T-cell (primary cell): Measurements from ENCODE around the gene SRGAP2B. TPM values are rescaled to one million over a fixed set of nuclear protein-coding genes. Genes with fewer than 3 reads are reported as not detected.
"Not testable (repeated sequence)": the region's sequence is repeated elsewhere in the genome, so short reads cannot be mapped to it uniquely, and the experiment has no call there.

ENCODE experiments used
- ATAC-seq, 4 experiments: fragments of 200-7000 bp in 3 of 4; fragments of 150-1000 bp in 1 of 4; cut with Tn5 transposase; replicated peaks in 1 of 4; 1 replicate in 3 of 4; 2 replicates in 1 of 4; pipeline ENCODE4 v1.10.0; 2021; ENCODE audit warnings: moderate library complexity in 3 of 4, mild to moderate bottlenecking in 2 of 4, moderate number of reproducible peaks in 1 of 4
- CTCF ChIA-PET, 2 donors: fragments of 300-600 bp; sonication (Branson Sonifier 250); formaldehyde crosslinking; loops; one replicate each; lab custom pipeline; 2022; ENCODE audit warnings: antibody characterized with exemption in 2 of 2; lab: Charles Lee
- POLR2A ChIA-PET, 2 donors: fragments of 300-600 bp; sonication (Branson Sonifier 250); formaldehyde crosslinking; loops; one replicate each; lab custom pipeline; 2022; ENCODE audit warnings: antibody characterized with exemption in 2 of 2; lab: Charles Lee
- DNase-seq, 35 experiments: peaks; one replicate each; pipeline versions ENCODE4 v3.0.0 to v3.0.0-alpha.2; 2013 to 2023
- H3K27ac ChIP-seq: one replicate; pipeline ENCODE4 v1.5.1; 2013; ENCODE audit warnings: low read length
- H3K27me3 ChIP-seq, 2 experiments: replicated peaks in 1 of 2; 1 replicate in 1 of 2; 2 replicates in 1 of 2; pipeline versions ENCODE4 v1.6.1 to v1.7.0; 2013; ENCODE audit warnings: low read length in 1 of 2, mixed read lengths in 1 of 2; ENCODE audit not compliant: control insufficient read depth in 2 of 2, insufficient read depth in 2 of 2; ENCODE audit errors: extremely low read depth in 1 of 2
- H3K36me3 ChIP-seq, 2 donors: 1 replicate in 1 of 2; 2 replicates in 1 of 2; pipeline versions ENCODE4 v1.6.1 to v1.7.0; 2013; ENCODE audit warnings: low read length in 1 of 2; ENCODE audit not compliant: control insufficient read depth in 2 of 2, insufficient read depth in 1 of 2; ENCODE audit errors: extremely low read depth in 1 of 2
- H3K4me1 ChIP-seq, 2 experiments: 1 replicate in 1 of 2; 2 replicates in 1 of 2; pipeline versions ENCODE4 v1.6.1 to v1.7.0; 2013; ENCODE audit warnings: low read length in 2 of 2, mixed read lengths in 1 of 2; ENCODE audit not compliant: insufficient read depth in 2 of 2, control insufficient read depth in 1 of 2; ENCODE audit errors: extremely low read depth in 1 of 2
- H3K4me3 ChIP-seq, 2 donors: 1 replicate in 1 of 2; 2 replicates in 1 of 2; pipeline versions ENCODE4 v1.5.1 to v1.7.0; 2013; ENCODE audit warnings: mild to moderate bottlenecking in 2 of 2, low read length in 1 of 2, moderate library complexity in 1 of 2; ENCODE audit not compliant: control insufficient read depth in 1 of 2; ENCODE audit errors: extremely low read depth in 1 of 2
- H3K9me3 ChIP-seq: 2 replicates; pipeline ENCODE4 v1.7.0; 2013
- H3K27ac Mint-ChIP-seq, 2 donors: one replicate each; pipeline ENCODE4 v1.8.0; 2020 to 2021; ENCODE audit warnings: mild to moderate bottlenecking in 2 of 2, mixed read lengths in 2 of 2
- H3K27me3 Mint-ChIP-seq, 2 donors: one replicate each; pipeline ENCODE4 v1.8.0; 2021 to 2022; ENCODE audit warnings: mixed read lengths in 2 of 2
- H3K36me3 Mint-ChIP-seq: one replicate; pipeline ENCODE4 v1.8.0; 2021; ENCODE audit warnings: mixed read lengths
- H3K4me1 Mint-ChIP-seq, 3 donors: one replicate each; pipeline ENCODE4 v1.8.0; 2020 to 2022; ENCODE audit warnings: mixed read lengths in 3 of 3, mild to moderate bottlenecking in 1 of 3
- H3K4me3 Mint-ChIP-seq, 3 donors: one replicate each; pipeline ENCODE4 v1.8.0; 2020 to 2022; ENCODE audit warnings: mild to moderate bottlenecking in 3 of 3, mixed read lengths in 3 of 3, moderate library complexity in 3 of 3
- H3K9me3 Mint-ChIP-seq, 3 donors: one replicate each; pipeline ENCODE4 v1.8.0; 2020 to 2022; ENCODE audit warnings: mixed read lengths in 3 of 3
- whole genome bisulfite sequencing: methylation state at CpG from one replicate; pipeline ENCODE4 v1.1.5; 2013; ENCODE audit warnings: missing lambda C conversion rate; ENCODE audit not compliant: insufficient coverage; 5-methylcytosine and 5-hydroxymethylcytosine counted together
- total RNA-seq, 35 experiments: library from RNA in 6 of 35; stranded (reverse) in 6 of 35; fragments of 120-200 nt in 1 of 35; gene quantifications; one replicate each; pipeline versions ENCODE4 v1.2.1 to v1.2.4 and lab custom pipeline; 2013 to 2026

SRGAP2B gene
- total RNA-seq, 5 donors from 2014 or later (not counting 1 experiment from before 2014, with no cell fraction given): 9.3 to 24.9 (median 21.8) TPM

- ATAC-seq: peak in 1 of 4 experiments; percentile 36
- POLR2A ChIA-PET, H3K4me1 ChIP-seq, H3K27ac Mint-ChIP-seq, DNase-seq, H3K27ac ChIP-seq, CTCF ChIA-PET, H3K36me3 ChIP-seq, H3K27me3 ChIP-seq, H3K9me3 Mint-ChIP-seq, H3K36me3 Mint-ChIP-seq, H3K4me3 ChIP-seq, H3K4me3 Mint-ChIP-seq, H3K27me3 Mint-ChIP-seq, H3K9me3 ChIP-seq, H3K4me1 Mint-ChIP-seq: not testable (repeated sequence)
- no CpG with 5 or more reads among the region's 8 CpGs for WGBS
Observed at GRCh38 chr1:144917154-144918026, 177.7 kb downstream of the SRGAP2B start.

- H3K27me3 ChIP-seq, POLR2A ChIA-PET, H3K4me3 Mint-ChIP-seq, H3K4me1 Mint-ChIP-seq, H3K36me3 ChIP-seq, DNase-seq, H3K27ac ChIP-seq, H3K27ac Mint-ChIP-seq, H3K4me3 ChIP-seq, H3K9me3 Mint-ChIP-seq, H3K27me3 Mint-ChIP-seq, H3K4me1 ChIP-seq, H3K36me3 Mint-ChIP-seq, CTCF ChIA-PET, H3K9me3 ChIP-seq: not testable (repeated sequence)
- peak; percentile 56 to 97 (median 74) for ATAC-seq
- no CpG with 5 or more reads among the region's 12 CpGs for WGBS
Observed at GRCh38 chr1:144913977-144914734, 181.0 kb downstream of the SRGAP2B start.

DNA sequence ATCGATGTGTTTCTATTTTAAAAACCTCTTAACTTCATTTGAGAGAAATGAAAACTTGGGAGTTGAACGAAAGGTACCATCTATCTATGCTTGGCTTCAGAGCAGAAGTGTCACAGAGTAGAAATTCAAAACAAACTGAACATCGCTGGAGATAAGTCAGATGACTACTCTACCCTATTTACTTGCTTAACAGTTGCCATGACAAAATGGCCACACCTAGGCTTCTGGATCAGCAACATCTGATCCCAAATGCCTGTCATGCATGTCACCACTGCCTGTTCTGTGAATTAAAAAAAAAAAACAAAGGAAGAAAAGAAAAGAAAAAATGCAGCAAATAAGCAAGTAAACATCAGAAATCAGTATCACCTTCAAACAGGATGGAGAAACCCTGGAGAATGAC, 181.7 kb downstream of the SRGAP2B start:
- H3K4me3 ChIP-seq, H3K9me3 ChIP-seq, H3K27ac ChIP-seq, H3K9me3 Mint-ChIP-seq, H3K36me3 ChIP-seq, ATAC-seq, H3K27me3 Mint-ChIP-seq, H3K27me3 ChIP-seq, DNase-seq, H3K4me3 Mint-ChIP-seq, H3K4me1 ChIP-seq, POLR2A ChIA-PET, H3K4me1 Mint-ChIP-seq, H3K36me3 Mint-ChIP-seq, CTCF ChIA-PET, H3K27ac Mint-ChIP-seq: not testable (repeated sequence)
- WGBS: no CpG with 5 or more reads among the region's 3 CpGs

DNA sequence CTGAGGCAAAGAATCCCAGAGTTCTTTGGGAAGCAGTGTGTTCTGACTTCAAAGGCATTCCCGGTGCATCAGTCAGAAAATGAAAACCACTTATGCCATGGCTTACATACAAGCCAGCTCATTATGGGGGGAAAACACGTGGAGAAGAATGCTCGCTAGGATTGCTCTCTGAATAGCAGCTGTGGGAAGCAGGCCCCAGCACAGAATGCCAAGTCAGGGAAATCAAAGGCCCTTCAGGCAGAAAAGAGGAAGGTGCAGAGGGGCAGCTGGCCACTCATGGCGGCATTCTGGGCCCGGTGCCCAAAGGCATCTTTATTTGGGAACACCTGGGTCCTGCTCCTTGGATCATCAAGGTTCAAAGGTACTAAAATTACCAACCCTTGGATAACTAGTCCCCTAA, 184.4 kb downstream of the SRGAP2B start:
- H3K27me3 Mint-ChIP-seq, DNase-seq, H3K27ac Mint-ChIP-seq, H3K36me3 ChIP-seq, H3K27me3 ChIP-seq, H3K4me1 ChIP-seq, H3K9me3 Mint-ChIP-seq, H3K9me3 ChIP-seq, H3K4me3 ChIP-seq, CTCF ChIA-PET, H3K4me1 Mint-ChIP-seq, H3K27ac ChIP-seq, H3K4me3 Mint-ChIP-seq, H3K36me3 Mint-ChIP-seq, POLR2A ChIA-PET, ATAC-seq: not testable (repeated sequence)
- no CpG with 5 or more reads among the region's 5 CpGs for WGBS

GRCh38 chr1:144900841-144901240, 194.3 kb downstream of the SRGAP2B start:
- ATAC-seq, H3K27ac Mint-ChIP-seq, H3K27me3 Mint-ChIP-seq, H3K27ac ChIP-seq, CTCF ChIA-PET, H3K4me1 ChIP-seq, POLR2A ChIA-PET, H3K36me3 Mint-ChIP-seq, H3K4me3 ChIP-seq, H3K36me3 ChIP-seq, H3K4me3 Mint-ChIP-seq, DNase-seq, H3K4me1 Mint-ChIP-seq, H3K27me3 ChIP-seq, H3K9me3 Mint-ChIP-seq, H3K9me3 ChIP-seq: not testable (repeated sequence)
- WGBS: no CpG with 5 or more reads among the region's 6 CpGs

DNA sequence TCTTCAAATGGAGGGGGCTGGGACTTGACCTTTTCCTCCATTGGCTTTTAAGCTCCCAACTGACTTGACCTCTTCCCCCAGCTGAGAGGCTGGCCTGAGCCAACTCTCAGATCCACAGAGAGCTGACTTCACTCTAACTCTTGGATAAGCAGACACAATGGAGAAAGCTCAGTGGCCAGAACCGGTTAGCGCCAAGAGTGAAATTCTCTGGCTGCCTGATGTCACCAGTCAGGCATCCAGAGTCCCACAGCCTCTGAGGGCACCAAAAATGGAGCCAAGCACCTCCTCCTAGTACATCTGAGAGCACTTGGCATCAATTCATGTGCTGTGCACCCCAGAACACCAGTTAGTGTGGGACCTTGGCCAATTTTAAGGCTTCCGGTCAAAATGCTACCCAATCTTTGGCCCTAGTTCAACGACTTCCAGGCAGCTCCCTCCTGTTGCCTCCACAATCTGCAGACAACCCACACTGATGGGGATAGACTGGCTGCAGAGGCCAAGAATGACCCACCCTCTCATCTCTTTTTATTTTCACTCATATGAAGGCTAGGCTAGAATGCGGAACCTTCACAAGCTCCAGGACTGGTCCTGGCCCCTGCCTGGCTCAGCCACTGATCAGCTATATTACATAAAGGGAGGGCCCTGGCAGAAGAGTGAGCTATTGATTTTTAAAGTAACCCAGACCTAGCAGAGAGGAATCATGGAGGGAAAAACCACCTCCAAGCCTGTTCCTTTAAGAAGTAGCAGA, 200.5 kb downstream of the SRGAP2B start:
- H3K4me3 Mint-ChIP-seq, ATAC-seq, H3K36me3 Mint-ChIP-seq, H3K9me3 ChIP-seq, H3K27me3 ChIP-seq, H3K4me1 ChIP-seq, H3K4me1 Mint-ChIP-seq, DNase-seq, H3K9me3 Mint-ChIP-seq, POLR2A ChIA-PET, H3K27ac Mint-ChIP-seq, CTCF ChIA-PET, H3K27ac ChIP-seq, H3K36me3 ChIP-seq, H3K27me3 Mint-ChIP-seq, H3K4me3 ChIP-seq: not testable (repeated sequence)
- no CpG with 5 or more reads among the region's 5 CpGs for WGBS
